Stomach (tissue), 4 donors: ENCODE measurements around the gene GNE.

Experiments used
- EP300 ChIP-seq: sonication (generic); formaldehyde crosslinking; IDR thresholded peaks from one replicate; pipeline ENCODE4 v1.6.1; 2017; ENCODE audit warnings: antibody characterized with exemption
- POLR2A ChIP-seq, 4 donors: fragments of 450-650 bp; IDR thresholded peaks; one replicate each; pipeline ENCODE4 v1.6.1; 2016; ENCODE audit warnings: antibody characterized with exemption in 4 of 4, control low read depth in 2 of 4, mild to moderate bottlenecking in 1 of 4, moderate library complexity in 1 of 4
- POLR2AphosphoS5 ChIP-seq, 3 donors: sonication (generic); formaldehyde crosslinking; IDR thresholded peaks; one replicate each; pipeline ENCODE4 v1.6.1; 2016; ENCODE audit warnings: antibody characterized with exemption in 3 of 3
- TF ChIP-seq, protein P1 (sequence below), 7 experiments: fragments of 450-650 bp in 4 of 7; fragments of 200-600 bp in 3 of 7; sonication (generic) in 3 of 7; IDR thresholded peaks; one replicate each; pipeline ENCODE4 v1.5.1; 2016 to 2019; ENCODE audit warnings: antibody characterized with exemption in 7 of 7, control low read depth in 2 of 7, mild to moderate bottlenecking in 1 of 7

DNA sequence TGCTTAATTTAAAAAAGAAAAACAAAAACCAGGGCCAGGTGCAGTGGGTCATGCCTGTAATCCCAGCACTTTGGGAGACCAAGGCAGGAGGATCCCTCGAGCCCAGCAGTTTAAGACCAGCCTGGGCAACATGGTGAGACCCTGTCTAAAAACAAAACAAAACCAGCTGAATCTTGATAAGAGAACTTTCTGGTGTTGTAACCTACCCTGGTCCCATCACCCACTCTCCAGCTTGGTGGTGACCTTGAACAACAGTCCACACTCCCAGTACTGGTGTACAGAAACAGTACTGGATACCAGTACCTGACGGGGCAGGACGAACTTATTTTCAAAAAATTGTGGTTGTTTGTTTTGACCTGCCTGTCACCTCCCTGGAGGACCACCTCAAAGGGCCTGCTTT lies 36.6 kb downstream of the GNE start:
- TF ChIP-seq POLR2A (IDR thresholded peaks at IDR 0.05) (no peak), POLR2AphosphoS5 (IDR thresholded peaks at IDR 0.05) (no peak), EP300 (no peak)
- TF ChIP-seq, protein P1, sequence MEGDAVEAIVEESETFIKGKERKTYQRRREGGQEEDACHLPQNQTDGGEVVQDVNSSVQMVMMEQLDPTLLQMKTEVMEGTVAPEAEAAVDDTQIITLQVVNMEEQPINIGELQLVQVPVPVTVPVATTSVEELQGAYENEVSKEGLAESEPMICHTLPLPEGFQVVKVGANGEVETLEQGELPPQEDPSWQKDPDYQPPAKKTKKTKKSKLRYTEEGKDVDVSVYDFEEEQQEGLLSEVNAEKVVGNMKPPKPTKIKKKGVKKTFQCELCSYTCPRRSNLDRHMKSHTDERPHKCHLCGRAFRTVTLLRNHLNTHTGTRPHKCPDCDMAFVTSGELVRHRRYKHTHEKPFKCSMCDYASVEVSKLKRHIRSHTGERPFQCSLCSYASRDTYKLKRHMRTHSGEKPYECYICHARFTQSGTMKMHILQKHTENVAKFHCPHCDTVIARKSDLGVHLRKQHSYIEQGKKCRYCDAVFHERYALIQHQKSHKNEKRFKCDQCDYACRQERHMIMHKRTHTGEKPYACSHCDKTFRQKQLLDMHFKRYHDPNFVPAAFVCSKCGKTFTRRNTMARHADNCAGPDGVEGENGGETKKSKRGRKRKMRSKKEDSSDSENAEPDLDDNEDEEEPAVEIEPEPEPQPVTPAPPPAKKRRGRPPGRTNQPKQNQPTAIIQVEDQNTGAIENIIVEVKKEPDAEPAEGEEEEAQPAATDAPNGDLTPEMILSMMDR (IDR thresholded peaks at IDR 0.05): no peak
